Neural cell (in vitro differentiated cells): Measurements from ENCODE around the gene MTA1.

Source experiments
- EP300 ChIP-seq: fragments of 450-650 bp; conservative IDR thresholded peaks from 2 replicates; pipeline ENCODE4 v1.6.1; 2014; ENCODE audit warnings: antibody characterized with exemption, mild to moderate bottlenecking, moderate library complexity; ENCODE audit not compliant: poor library complexity, severe bottlenecking
- EZH2 ChIP-seq: fragments of 200-600, 300-800 bp; shearing (Covaris generic), sonication (generic); IDR thresholded peaks from 2 replicates; pipeline ENCODE4 v1.6.1; 2014; ENCODE audit warnings: antibody characterized with exemption, low read length, borderline replicate concordance, mild to moderate bottlenecking; ENCODE audit not compliant: insufficient read depth, poor library complexity, severe bottlenecking
- TAF1 ChIP-seq: IDR thresholded peaks from 2 replicates; pipeline ENCODE4 v1.6.1; 2012; ENCODE audit warnings: low read depth
- TF ChIP-seq, protein P1 (sequence below): IDR thresholded peaks from 2 replicates; pipeline ENCODE4 v1.6.1; 2012; ENCODE audit warnings: borderline replicate concordance
- TF ChIP-seq, protein P2 (sequence below): fragments of 450-650 bp; IDR thresholded peaks from 2 replicates; pipeline ENCODE4 v1.5.1; 2014; ENCODE audit warnings: antibody characterized with exemption, mild to moderate bottlenecking, moderate library complexity; ENCODE audit not compliant: poor library complexity, severe bottlenecking

DNA sequence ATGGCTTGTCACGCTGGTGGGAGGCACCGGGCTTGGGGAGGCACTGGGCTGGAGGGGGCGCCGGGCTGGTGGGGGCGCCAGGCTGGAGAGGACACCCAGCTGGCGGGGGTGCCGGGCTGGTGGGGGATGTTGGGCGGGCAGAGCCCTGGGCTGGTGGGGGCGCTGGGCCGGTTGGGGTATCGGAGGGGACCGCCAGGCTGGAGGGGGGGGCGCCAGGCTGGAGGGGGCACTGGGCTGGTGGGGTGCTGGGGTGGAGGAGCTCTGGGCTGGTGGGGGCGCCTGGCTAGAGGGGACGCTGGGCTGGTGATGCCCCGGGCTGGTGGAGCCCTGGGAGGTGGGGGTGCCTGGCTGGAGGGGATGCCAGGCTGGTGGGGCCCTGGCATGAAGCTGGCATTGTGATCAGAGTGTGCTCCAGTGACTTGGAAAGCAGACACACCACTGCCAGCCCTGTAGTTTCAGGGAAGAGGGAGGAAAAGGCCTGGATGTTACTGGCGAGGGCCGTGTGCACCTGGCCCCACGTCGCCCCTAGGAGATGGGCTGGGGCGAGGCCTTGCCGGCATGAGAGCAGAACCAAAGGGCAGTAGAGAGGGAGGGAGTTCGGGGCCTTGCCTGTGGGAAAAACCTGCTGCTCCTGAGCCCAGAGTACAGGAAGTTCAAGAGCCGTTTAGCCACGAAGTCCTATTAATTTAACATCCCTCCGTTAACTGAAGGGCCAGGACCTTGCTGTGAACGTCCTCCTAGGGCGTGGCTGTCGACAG is 84.5 kb downstream of the MTA1 start:
- TF ChIP-seq TAF1 (no peak), EP300 (no peak), EZH2 (no peak)
- TF ChIP-seq, protein P1, sequence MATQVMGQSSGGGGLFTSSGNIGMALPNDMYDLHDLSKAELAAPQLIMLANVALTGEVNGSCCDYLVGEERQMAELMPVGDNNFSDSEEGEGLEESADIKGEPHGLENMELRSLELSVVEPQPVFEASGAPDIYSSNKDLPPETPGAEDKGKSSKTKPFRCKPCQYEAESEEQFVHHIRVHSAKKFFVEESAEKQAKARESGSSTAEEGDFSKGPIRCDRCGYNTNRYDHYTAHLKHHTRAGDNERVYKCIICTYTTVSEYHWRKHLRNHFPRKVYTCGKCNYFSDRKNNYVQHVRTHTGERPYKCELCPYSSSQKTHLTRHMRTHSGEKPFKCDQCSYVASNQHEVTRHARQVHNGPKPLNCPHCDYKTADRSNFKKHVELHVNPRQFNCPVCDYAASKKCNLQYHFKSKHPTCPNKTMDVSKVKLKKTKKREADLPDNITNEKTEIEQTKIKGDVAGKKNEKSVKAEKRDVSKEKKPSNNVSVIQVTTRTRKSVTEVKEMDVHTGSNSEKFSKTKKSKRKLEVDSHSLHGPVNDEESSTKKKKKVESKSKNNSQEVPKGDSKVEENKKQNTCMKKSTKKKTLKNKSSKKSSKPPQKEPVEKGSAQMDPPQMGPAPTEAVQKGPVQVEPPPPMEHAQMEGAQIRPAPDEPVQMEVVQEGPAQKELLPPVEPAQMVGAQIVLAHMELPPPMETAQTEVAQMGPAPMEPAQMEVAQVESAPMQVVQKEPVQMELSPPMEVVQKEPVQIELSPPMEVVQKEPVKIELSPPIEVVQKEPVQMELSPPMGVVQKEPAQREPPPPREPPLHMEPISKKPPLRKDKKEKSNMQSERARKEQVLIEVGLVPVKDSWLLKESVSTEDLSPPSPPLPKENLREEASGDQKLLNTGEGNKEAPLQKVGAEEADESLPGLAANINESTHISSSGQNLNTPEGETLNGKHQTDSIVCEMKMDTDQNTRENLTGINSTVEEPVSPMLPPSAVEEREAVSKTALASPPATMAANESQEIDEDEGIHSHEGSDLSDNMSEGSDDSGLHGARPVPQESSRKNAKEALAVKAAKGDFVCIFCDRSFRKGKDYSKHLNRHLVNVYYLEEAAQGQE: no peak
- TF ChIP-seq, protein P2, sequence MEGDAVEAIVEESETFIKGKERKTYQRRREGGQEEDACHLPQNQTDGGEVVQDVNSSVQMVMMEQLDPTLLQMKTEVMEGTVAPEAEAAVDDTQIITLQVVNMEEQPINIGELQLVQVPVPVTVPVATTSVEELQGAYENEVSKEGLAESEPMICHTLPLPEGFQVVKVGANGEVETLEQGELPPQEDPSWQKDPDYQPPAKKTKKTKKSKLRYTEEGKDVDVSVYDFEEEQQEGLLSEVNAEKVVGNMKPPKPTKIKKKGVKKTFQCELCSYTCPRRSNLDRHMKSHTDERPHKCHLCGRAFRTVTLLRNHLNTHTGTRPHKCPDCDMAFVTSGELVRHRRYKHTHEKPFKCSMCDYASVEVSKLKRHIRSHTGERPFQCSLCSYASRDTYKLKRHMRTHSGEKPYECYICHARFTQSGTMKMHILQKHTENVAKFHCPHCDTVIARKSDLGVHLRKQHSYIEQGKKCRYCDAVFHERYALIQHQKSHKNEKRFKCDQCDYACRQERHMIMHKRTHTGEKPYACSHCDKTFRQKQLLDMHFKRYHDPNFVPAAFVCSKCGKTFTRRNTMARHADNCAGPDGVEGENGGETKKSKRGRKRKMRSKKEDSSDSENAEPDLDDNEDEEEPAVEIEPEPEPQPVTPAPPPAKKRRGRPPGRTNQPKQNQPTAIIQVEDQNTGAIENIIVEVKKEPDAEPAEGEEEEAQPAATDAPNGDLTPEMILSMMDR: no peak
